SK-N-SH (cell line): ENCODE measurements around the gene CA10. TPM values are rescaled to one million over a fixed set of nuclear protein-coding genes. Genes with fewer than 3 reads are reported as not detected.

Experiments used
- CTCF ChIA-PET: fragments of 300-600, 350-600 bp; formaldehyde crosslinking; extraction: SDS; loops from one replicate; lab custom pipeline; 2021; lab: Yijun Ruan, JAX
- POLR2A ChIA-PET: fragments of 350-600 bp; sonication (Branson Sonifier 250); formaldehyde crosslinking; extraction: SDS; loops from one replicate; lab custom pipeline; 2020; ENCODE audit warnings: antibody characterized with exemption, inconsistent platforms; lab: Yijun Ruan, JAX
- DNase-seq: peaks from one replicate; pipeline ENCODE4 v3.0.0; 2012
- H2AFZ ChIP-seq: fragments of 200-600 bp; sonication (generic); 2 replicates; pipeline ENCODE4 v1.8.1; 2016; ENCODE audit warnings: antibody characterized with exemption, mild to moderate bottlenecking, low read depth
- H3F3A ChIP-seq: fragments of 200-600 bp; sonication (generic); replicated peaks from 2 replicates; pipeline ENCODE3; 2016; ENCODE audit warnings: antibody characterized with exemption, mild to moderate bottlenecking; ENCODE audit not compliant: insufficient read depth
- H3K27ac ChIP-seq, 2 experiments: fragments of 200-500 bp in 1 of 2; fragments of 200-600 bp in 1 of 2; sonication (Bioruptor generic) in 1 of 2; sonication (generic), shearing (Covaris generic) in 1 of 2; 2 replicates each; pipeline versions ENCODE4 v1.5.1 to v1.6.1; 2014 to 2016; ENCODE audit warnings: low read depth in 2 of 2, inconsistent platforms in 1 of 2, low read length in 1 of 2, mild to moderate bottlenecking in 1 of 2, mixed read lengths in 1 of 2
- H3K27me3 ChIP-seq: fragments of 200-600 bp; sonication (generic), shearing (Covaris generic); 2 replicates; pipeline ENCODE4 v1.6.1; 2016; ENCODE audit warnings: mixed run types; ENCODE audit not compliant: insufficient read depth
- H3K36me3 ChIP-seq, 2 experiments: fragments of 200-500 bp in 1 of 2; fragments of 200-600 bp in 1 of 2; sonication (Bioruptor generic) in 1 of 2; sonication (generic) in 1 of 2; replicated peaks in 1 of 2; 2 replicates each; pipeline versions ENCODE3 to v1.5.1; 2014 to 2016; ENCODE audit warnings: low read length in 1 of 2, mild to moderate bottlenecking in 1 of 2; ENCODE audit not compliant: insufficient read depth in 2 of 2, control insufficient read depth in 1 of 2
- H3K4me1 ChIP-seq, 2 experiments: fragments of 200-500 bp in 1 of 2; fragments of 200-600 bp in 1 of 2; sonication (Bioruptor generic) in 1 of 2; sonication (generic), shearing (Covaris generic) in 1 of 2; 2 replicates each; pipeline versions ENCODE4 v1.5.1 to v1.6.1; 2014 to 2016; ENCODE audit warnings: low read depth in 1 of 2, low read length in 1 of 2, mixed run types in 1 of 2; ENCODE audit not compliant: insufficient read depth in 2 of 2, control insufficient read depth in 1 of 2
- H3K4me2 ChIP-seq: fragments of 200-600 bp; sonication (generic), shearing (Covaris generic); 2 replicates; pipeline ENCODE4 v1.6.1; 2017; ENCODE audit warnings: mixed run types
- H3K4me3 ChIP-seq, 2 experiments: fragments of 200-500 bp in 1 of 2; fragments of 200-600 bp in 1 of 2; sonication (Bioruptor generic) in 1 of 2; sonication (generic), shearing (Covaris generic) in 1 of 2; 2 replicates each; pipeline versions ENCODE4 v1.5.1 to v1.8.1; 2014 to 2016; ENCODE audit warnings: low read depth in 2 of 2, inconsistent platforms in 1 of 2, low read length in 1 of 2, mild to moderate bottlenecking in 1 of 2, mixed read lengths in 1 of 2, moderate library complexity in 1 of 2
- H3K79me2 ChIP-seq: fragments of 200-600 bp; sonication (generic); 2 replicates; pipeline ENCODE4 v1.8.1; 2017; ENCODE audit warnings: mild to moderate bottlenecking; ENCODE audit not compliant: insufficient read depth
- H3K9ac ChIP-seq: fragments of 200-600 bp; sonication (generic); 2 replicates; pipeline ENCODE4 v1.6.1; 2017; ENCODE audit warnings: mixed run types
- H3K9me2 ChIP-seq: fragments of 200-600 bp; sonication (generic); 2 replicates; pipeline ENCODE4 v1.6.1; 2017; ENCODE audit warnings: mixed run types
- H3K9me3 ChIP-seq: fragments of 200-600 bp; sonication (generic); 2 replicates; pipeline ENCODE4 v1.6.1; 2017; ENCODE audit warnings: mixed run types, mild to moderate bottlenecking, moderate library complexity
- H4K20me1 ChIP-seq: fragments of 200-600 bp; sonication (generic); 2 replicates; pipeline ENCODE4 v1.6.1; 2017; ENCODE audit warnings: mild to moderate bottlenecking, mixed run types; ENCODE audit not compliant: insufficient read depth
- CTCF ChIP-seq: fragments of 200-600 bp; sonication (generic); IDR thresholded peaks from 2 replicates; pipeline ENCODE4 v1.6.1; 2017; ENCODE audit warnings: antibody characterized with exemption, mild to moderate bottlenecking, moderate library complexity
- FOSL2 ChIP-seq: IDR thresholded peaks from 2 replicates; pipeline ENCODE4 v1.4.0; 2012; ENCODE audit warnings: low read depth, mild to moderate bottlenecking, moderate library complexity, borderline replicate concordance
- FOXM1 ChIP-seq: IDR thresholded peaks from 2 replicates; pipeline ENCODE4 v1.4.0; 2012; ENCODE audit warnings: low read depth, mild to moderate bottlenecking
- GABPA ChIP-seq: IDR thresholded peaks from 2 replicates; pipeline ENCODE4 v1.4.0; 2012; ENCODE audit warnings: low read depth, mild to moderate bottlenecking
- GATA2 ChIP-seq: sonication (generic); formaldehyde crosslinking; IDR thresholded peaks from 2 replicates; pipeline ENCODE4 v1.5.0; 2020; ENCODE audit warnings: mild to moderate bottlenecking, missing genetic modification reagents
- IRF3 ChIP-seq: fragments of 150-350 bp; IDR thresholded peaks from 2 replicates; pipeline ENCODE4 v1.6.1; 2016; ENCODE audit warnings: mild to moderate bottlenecking, low read depth, low read length
- JUND ChIP-seq: IDR thresholded peaks from 2 replicates; pipeline ENCODE4 v1.4.0; 2012
- MAX ChIP-seq: IDR thresholded peaks from 2 replicates; pipeline ENCODE4 v1.4.0; 2012; ENCODE audit warnings: low read depth
- MEF2A ChIP-seq: IDR thresholded peaks from 2 replicates; pipeline ENCODE4 v1.4.0; 2012; ENCODE audit warnings: low read depth, borderline replicate concordance
- POLR2AphosphoS5 ChIP-seq: IDR thresholded peaks from 2 replicates; pipeline ENCODE4 v1.6.1; 2012; ENCODE audit warnings: low read depth, low read length
- SIN3A ChIP-seq: IDR thresholded peaks from 2 replicates; pipeline ENCODE4 v1.6.1; 2012; ENCODE audit warnings: low read depth, mild to moderate bottlenecking, low read length, moderate library complexity, borderline replicate concordance
- SMC3 ChIP-seq: IDR thresholded peaks from 2 replicates; pipeline ENCODE4 v1.6.1; 2012; ENCODE audit warnings: low read depth, low read length, improper control_type of control experiment
- TAF1 ChIP-seq: IDR thresholded peaks from 2 replicates; pipeline ENCODE4 v1.6.1; 2012; ENCODE audit warnings: low read depth, mild to moderate bottlenecking, low read length, moderate library complexity, borderline replicate concordance
- USF2 ChIP-seq: fragments of 150-350 bp; IDR thresholded peaks from 2 replicates; pipeline ENCODE4 v1.6.1; 2017; ENCODE audit warnings: antibody characterized with exemption, low read length, low read depth, borderline replicate concordance
- ZBTB33 ChIP-seq: IDR thresholded peaks from 2 replicates; pipeline ENCODE4 v1.4.0; 2012; ENCODE audit warnings: low read depth, borderline replicate concordance
- WGBS: methylation state at CpG from one replicate; pipeline ENCODE4 v1.1.6; 2017; ENCODE audit warnings: low lambda C conversion rate; 5-methylcytosine and 5-hydroxymethylcytosine counted together
- polyA plus RNA-seq, 3 experiments: library from polyadenylated mRNA; depleted of rRNA; stranded (reverse); fragments of >200 nt; gene quantifications; 2 replicates each; pipeline ENCODE4 v1.2.3, GENCODE V29; 2012

CA10 gene
- polyA plus RNA-seq, 1 of the 3 experiments (the other 2 are of a cell fraction) = not detected

GRCh38 chr17:51668963-51669246, 489.6 kb downstream of the CA10 start:
- TF ChIP-seq MAX = no peak
- TF ChIP-seq GABPA = no peak
- no peak for TF ChIP-seq FOSL2
- no peak for TF ChIP-seq FOXM1
- no peak for TF ChIP-seq POLR2AphosphoS5
- no peak for TF ChIP-seq SIN3A
- no peak for TF ChIP-seq SMC3
- TF ChIP-seq JUND = no peak
- TF ChIP-seq TAF1 = no peak
- no peak for TF ChIP-seq USF2
- TF ChIP-seq GATA2 (CRISPR knock-in tag) = no peak
- no peak for TF ChIP-seq CTCF
- no peak for TF ChIP-seq MEF2A
- TF ChIP-seq IRF3 = no peak
- no peak for TF ChIP-seq ZBTB33
- Histone ChIP-seq H3K4me1 (no peaks in the 10 kb centered on the region), H3K4me2 (no peak overlapping the region), H3K36me3 (no peaks in the 10 kb centered on the region), H3K4me3 (no peak overlapping the region), H3K27me3 (no peaks in the 10 kb centered on the region), H3K9me2 (no peaks in the 10 kb centered on the region), H3K9ac (no peak overlapping the region), H3K27ac (no peak overlapping the region), H4K20me1 (no peaks in the 10 kb centered on the region), H3F3A (no peaks in the 10 kb centered on the region), H3K9me3 (no peaks in the 10 kb centered on the region), H2AFZ (no peak overlapping the region), H3K79me2 (no peaks in the 10 kb centered on the region)
- 48% methylated on average over 2 of the region's 11 CpGs for WGBS
- POLR2A ChIA-PET = no interaction called here
- CTCF ChIA-PET = interaction anchor here (0.6 to 0.8 kb wide), 2 partner anchors 14 to 297 kb away, joined by 3 read pairs; no protein-coding TSS in a partner anchor
- no peak for DNase-seq
